ENCODE data around the gene CCL3.

CCL3 gene

GRCh38 chr17:36068524-36068923 lies 21.4 kb downstream of the CCL3 start:
- H3K36me3 ChIP-seq (ENCODE audit: control insufficient read depth in 2 of 2, insufficient read depth in 1 of 2, low read length in 2 of 2): no peaks in the 10 kb centered on the region
- H3K9me3 ChIP-seq (ENCODE audit: control insufficient read depth, insufficient read depth, low read depth, low read length): no peaks in the 10 kb centered on the region
- no peaks in the 10 kb centered on the region for H3K4me1 ChIP-seq (ENCODE audit: control insufficient read depth, insufficient read depth, low read length)
- POLR2A ChIA-PET: interaction anchor here (0.6 kb wide), 1 partner anchor 42 kb away, joined by 4 read pairs; no protein-coding TSS in a partner anchor
- no peak for TF ChIP-seq MEIS1 (CRISPR knock-in tag; IDR thresholded peaks at IDR 0.05; ENCODE audit: borderline replicate concordance)
- TF ChIP-seq ZNF404 (tag by site-specific recombination; IDR thresholded peaks at IDR 0.05): no peak
- no peak overlapping the region for H3K27ac ChIP-seq (ENCODE audit: extremely low read depth, low read depth, low read length)
- no peak overlapping the region for H3K4me3 ChIP-seq (ENCODE audit: low read depth, low read length)
- CTCF ChIA-PET: interaction anchor here (0.7 to 1.9 kb wide), 4 partner anchors 9 to 99 kb away, joined by 3 to 17 read pairs (median 4); no protein-coding TSS in a partner anchor

- no peaks in the 10 kb centered on the region for H3K36me3 ChIP-seq (ENCODE audit: control insufficient read depth in 2 of 2, insufficient read depth in 1 of 2, low read length in 2 of 2)
- H3K9me3 ChIP-seq (ENCODE audit: control insufficient read depth, insufficient read depth, low read depth, low read length): no peaks in the 10 kb centered on the region
- no peak overlapping the region for H3K4me3 ChIP-seq (ENCODE audit: low read depth, low read length)
- no peak overlapping the region for H3K27ac ChIP-seq (ENCODE audit: extremely low read depth, low read depth, low read length)
- POLR2A ChIA-PET: no interaction called here
- TF ChIP-seq ZNF19 (tag by site-specific recombination; IDR thresholded peaks at IDR 0.05; ENCODE audit: low read depth) (no peak), ZNF837 (tag by site-specific recombination; IDR thresholded peaks at IDR 0.05) (no peak), ZNF248 (tag by site-specific recombination; IDR thresholded peaks at IDR 0.05) (no peak), ZNF24 (tag by site-specific recombination; IDR thresholded peaks at IDR 0.05) (no peak), PBX3 (CRISPR knock-in tag; IDR thresholded peaks at IDR 0.05) (no peak), ZNF132 (tag by site-specific recombination; IDR thresholded peaks at IDR 0.05; ENCODE audit: borderline replicate concordance) (no peak), ZBTB11 (tag by site-specific recombination; conservative IDR thresholded peaks at IDR 0.05; ENCODE audit: low read depth) (no peak), ZNF654 (tag by site-specific recombination; IDR thresholded peaks at IDR 0.05; ENCODE audit: low read depth) (no peak), MEIS1 (CRISPR knock-in tag; IDR thresholded peaks at IDR 0.05; ENCODE audit: borderline replicate concordance) (no peak), ZNF571 (tag by site-specific recombination; IDR thresholded peaks at IDR 0.05) (no peak), ZNF521 (tag by site-specific recombination; IDR thresholded peaks at IDR 0.05) (no peak), YY1 (tag by site-specific recombination; IDR thresholded peaks at IDR 0.05) (no peak), ZNF623 (tag by site-specific recombination; IDR thresholded peaks at IDR 0.05) (no peak), ZSCAN30 (tag by site-specific recombination; IDR thresholded peaks at IDR 0.05) (no peak), ZNF394 (tag by site-specific recombination; IDR thresholded peaks at IDR 0.05; ENCODE audit: borderline replicate concordance) (no peak), ZNF175 (tag by site-specific recombination; IDR thresholded peaks at IDR 0.05) (no peak), PRDM2 (tag by site-specific recombination; IDR thresholded peaks at IDR 0.05; ENCODE audit: borderline replicate concordance) (no peak)
- TF ChIP-seq, protein P1, sequence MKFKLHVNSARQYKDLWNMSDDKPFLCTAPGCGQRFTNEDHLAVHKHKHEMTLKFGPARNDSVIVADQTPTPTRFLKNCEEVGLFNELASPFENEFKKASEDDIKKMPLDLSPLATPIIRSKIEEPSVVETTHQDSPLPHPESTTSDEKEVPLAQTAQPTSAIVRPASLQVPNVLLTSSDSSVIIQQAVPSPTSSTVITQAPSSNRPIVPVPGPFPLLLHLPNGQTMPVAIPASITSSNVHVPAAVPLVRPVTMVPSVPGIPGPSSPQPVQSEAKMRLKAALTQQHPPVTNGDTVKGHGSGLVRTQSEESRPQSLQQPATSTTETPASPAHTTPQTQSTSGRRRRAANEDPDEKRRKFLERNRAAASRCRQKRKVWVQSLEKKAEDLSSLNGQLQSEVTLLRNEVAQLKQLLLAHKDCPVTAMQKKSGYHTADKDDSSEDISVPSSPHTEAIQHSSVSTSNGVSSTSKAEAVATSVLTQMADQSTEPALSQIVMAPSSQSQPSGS (tag by site-specific recombination; IDR thresholded peaks at IDR 0.05; ENCODE audit: low read depth): no peak
- H3K4me1 ChIP-seq (ENCODE audit: control insufficient read depth, insufficient read depth, low read length): no peaks in the 10 kb centered on the region
- CTCF ChIA-PET: interaction anchor here (1.0 to 1.9 kb wide), 2 partner anchors 12 to 82 kb away, joined by 3 to 8 read pairs; no protein-coding TSS in a partner anchor
These were observed 23.5 kb downstream of the CCL3 start for GRCh38 chr17:36066365-36066985.

Data from HEK293 (cell line).